Activated CD4-positive, CD25-positive, alpha-beta regulatory T cell treated with anti-CD3 and anti-CD28 coated beads, Interleukin-2, amount 50 U/mL, for 72 hours (primary cell): ENCODE measurements around the gene FBP1.

Experiments
- DNase-seq: peaks from one replicate; pipeline ENCODE4 v3.0.0; 2021

FBP1 gene

GRCh38 chr9:94655739-94656138, 16.4 kb upstream of the FBP1 start:
- DNase-seq = no peak

GRCh38 chr9:94654165-94654894, 15.0 kb upstream of the FBP1 start:
- DNase-seq = no peak

- no peak for DNase-seq
These were observed 11.6 kb upstream of the FBP1 start for GRCh38 chr9:94650949-94651348.

- DNase-seq = no peak
These were observed 9.9 kb upstream of the FBP1 start for GRCh38 chr9:94649100-94649819.

- DNase-seq = no peak
These were observed 8.9 kb upstream of the FBP1 start for GRCh38 chr9:94648185-94648584.

GRCh38 chr9:94645901-94646300, 6.6 kb upstream of the FBP1 start:
- no peak for DNase-seq

GRCh38 chr9:94644543-94644942, 5.2 kb upstream of the FBP1 start:
- DNase-seq = no peak

- DNase-seq = no peak
These were observed 4.4 kb upstream of the FBP1 start for GRCh38 chr9:94643741-94644140.

- DNase-seq = no peak
These were observed 3.9 kb upstream of the FBP1 start for GRCh38 chr9:94643176-94643575.

GRCh38 chr9:94642501-94642900, 3.2 kb upstream of the FBP1 start:
- DNase-seq = no peak

GRCh38 chr9:94639999-94640376, 670 bp upstream of the FBP1 start:
- no peak for DNase-seq

- no peak for DNase-seq
These were observed 820 bp downstream of the FBP1 start for GRCh38 chr9:94638335-94639060.

GRCh38 chr9:94632737-94633136, 6.6 kb downstream of the FBP1 start:
- no peak for DNase-seq

GRCh38 chr9:94631599-94631998, 7.7 kb downstream of the FBP1 start:
- no peak for DNase-seq

GRCh38 chr9:94630833-94631232, 8.5 kb downstream of the FBP1 start:
- no peak for DNase-seq

- no peak for DNase-seq
These were observed 9.0 kb downstream of the FBP1 start for GRCh38 chr9:94630281-94630680.

- no peak for DNase-seq
These were observed 12.0 kb downstream of the FBP1 start for GRCh38 chr9:94627287-94627686.

GRCh38 chr9:94625835-94626234, 13.5 kb downstream of the FBP1 start:
- DNase-seq = no peak

- no peak for DNase-seq
These were observed 14.7 kb downstream of the FBP1 start for GRCh38 chr9:94624629-94625028.

- peak; percentile 35 for DNase-seq
These were observed 16.1 kb downstream of the FBP1 start for GRCh38 chr9:94623253-94623652.

GRCh38 chr9:94622087-94622800, 17.1 kb downstream of the FBP1 start:
- DNase-seq = no peak

GRCh38 chr9:94619026-94619425, 20.3 kb downstream of the FBP1 start:
- DNase-seq = no peak

GRCh38 chr9:94613003-94613402, 26.3 kb downstream of the FBP1 start:
- no peak for DNase-seq
